ENCODE data around the gene C9orf43. TPM values are rescaled to one million over a fixed set of nuclear protein-coding genes. Genes with fewer than 3 reads are reported as not detected.

C9orf43 gene
- total and polyA plus RNA-seq, 2 experiments from 2014 or later: 0.63 to 1.1 TPM

- Mint-ChIP-seq H3K27me3 (ENCODE audit: insufficient read depth, low read depth, poor library complexity) (peaks cover 23% of the 10 kb centered on the region), H3K27ac (no peak overlapping the region), H3K4me3 (no peak overlapping the region), H3K9me3 (no peaks in the 10 kb centered on the region), H3K36me3 (ENCODE audit: low read depth) (no peaks in the 10 kb centered on the region), H3K4me1 (peaks cover 17% of the 10 kb centered on the region; the same call in 2 of the 3 replicates)
- Histone ChIP-seq H3K36me3 (ENCODE audit: insufficient read depth) (no peaks in the 10 kb centered on the region), H3K27me3 (ENCODE audit: insufficient read depth) (peaks cover 26% of the 10 kb centered on the region), H3K79me2 (replicated peaks; ENCODE audit: insufficient read depth) (no peaks in the 10 kb centered on the region), H3K4me2 (no peak overlapping the region), H3F3A (replicated peaks; ENCODE audit: low read depth) (no peaks in the 10 kb centered on the region), H4K20me1 (replicated peaks; ENCODE audit: insufficient read depth) (no peaks in the 10 kb centered on the region), H2AFZ (no peak overlapping the region), H3K9me2 (ENCODE audit: insufficient read depth) (no peaks in the 10 kb centered on the region), H3K4me1 (ENCODE audit: insufficient read depth) (peaks cover 17% of the 10 kb centered on the region), H3K4me3 (no peak overlapping the region), H3K27ac (ENCODE audit: low read depth) (no peak overlapping the region)
- no peak for DNase-seq (ENCODE audit: low spot score)
- TF ChIP-seq ZNF462 (CRISPR knock-in tag; IDR thresholded peaks at IDR 0.05): no peak
- no peak for TF ChIP-seq CREB1 (CRISPR knock-in tag; IDR thresholded peaks at IDR 0.05; ENCODE audit: low read depth)
- no peak for TF ChIP-seq EZH2phosphoT487 (IDR thresholded peaks at IDR 0.05; ENCODE audit: unreplicated experiment)
- no peak for TF ChIP-seq REST (IDR thresholded peaks at IDR 0.05; ENCODE audit: unreplicated experiment)
- TF ChIP-seq ETS1 (IDR thresholded peaks at IDR 0.05): no peak
- TF ChIP-seq ZNF114 (CRISPR knock-in tag; IDR thresholded peaks at IDR 0.05): no peak
- TF ChIP-seq NANOG (IDR thresholded peaks at IDR 0.05; ENCODE audit: borderline replicate concordance): no peak
- TF ChIP-seq POLR2AphosphoS5 (IDR thresholded peaks at IDR 0.05; ENCODE audit: low read depth): no peak
- TF ChIP-seq JUNB (IDR thresholded peaks at IDR 0.05; ENCODE audit: unreplicated experiment): no peak
- no peak for TF ChIP-seq EZH2 (IDR thresholded peaks at IDR 0.05; ENCODE audit: low read depth, unreplicated experiment)
- no peak for TF ChIP-seq ZNF331 (CRISPR knock-in tag; IDR thresholded peaks at IDR 0.05; ENCODE audit: low read depth)
- no peak for TF ChIP-seq STAT1 (IDR thresholded peaks at IDR 0.05; ENCODE audit: unreplicated experiment)
- ATAC-seq: no peak
Measured at GRCh38 chr9:113461943-113462342, 51.4 kb downstream of the C9orf43 start.
